Measurements from ENCODE around the gene MYCN. TPM values are rescaled to one million over a fixed set of nuclear protein-coding genes. Genes with fewer than 3 reads are reported as not detected.

MYCN gene
- total RNA-seq, 4 donors from 2014 or later = 0.57 to 3.8 (median 1.6) TPM

DNA sequence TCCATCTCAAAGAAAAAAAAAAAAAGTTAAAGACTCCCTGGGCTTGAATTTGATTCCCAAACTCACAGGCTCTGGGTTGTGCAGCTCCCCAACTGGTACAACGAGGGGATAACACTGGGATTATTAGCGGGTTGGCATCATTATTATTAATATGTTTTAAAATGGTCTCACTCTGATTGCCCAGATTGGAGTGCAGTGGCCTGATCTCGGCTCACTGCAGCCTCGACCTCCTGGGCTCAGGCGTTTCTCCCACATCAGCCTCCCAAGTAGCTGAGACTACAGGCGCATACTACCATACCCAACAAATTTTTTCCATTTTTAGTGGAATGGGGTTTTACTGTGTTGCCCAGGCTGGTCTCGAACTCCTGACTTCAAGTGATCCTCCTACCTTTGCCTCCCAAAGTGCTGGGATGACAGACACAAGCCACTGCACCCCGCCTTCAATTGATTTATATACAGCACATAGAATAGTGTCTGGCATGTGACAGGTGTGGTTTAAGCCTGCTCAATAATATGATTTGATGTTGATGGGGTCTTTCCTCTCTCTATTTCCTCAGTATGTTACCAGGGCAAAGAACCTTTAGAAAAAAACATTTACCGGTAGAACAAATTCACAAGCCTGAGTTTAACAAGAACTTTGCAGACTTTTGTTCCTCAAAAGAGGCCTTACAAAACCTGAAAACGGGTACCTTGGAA, 12.2 kb downstream of the MYCN start:
- H3K4me1 ChIP-seq = no peaks in the 10 kb centered on the region
- no peaks in the 10 kb centered on the region for H3K36me3 ChIP-seq
- H3K4me3 ChIP-seq = no peak overlapping the region
- peaks cover 9% of the 10 kb centered on the region for H3K27me3 ChIP-seq
- H3K27ac ChIP-seq = no peak overlapping the region
- no peak for DNase-seq (ENCODE audit: low spot score in 2 of 2)
- 91% methylated on average over 10 of the region's 10 CpGs for WGBS
- no peaks in the 10 kb centered on the region for H3K9me3 ChIP-seq
- no peak for TF ChIP-seq POLR2A (IDR thresholded peaks at IDR 0.05)

- no peak for DNase-seq (ENCODE audit: low spot score in 2 of 2)
- Histone ChIP-seq H3K4me1 (no peaks in the 10 kb centered on the region), H3K36me3 (no peaks in the 10 kb centered on the region), H3K27ac (no peak overlapping the region), H3K27me3 (peaks cover 9% of the 10 kb centered on the region), H3K4me3 (no peak overlapping the region), H3K9me3 (no peaks in the 10 kb centered on the region)
- 92% methylated on average over 6 of the region's 6 CpGs for WGBS
- TF ChIP-seq, protein P1, sequence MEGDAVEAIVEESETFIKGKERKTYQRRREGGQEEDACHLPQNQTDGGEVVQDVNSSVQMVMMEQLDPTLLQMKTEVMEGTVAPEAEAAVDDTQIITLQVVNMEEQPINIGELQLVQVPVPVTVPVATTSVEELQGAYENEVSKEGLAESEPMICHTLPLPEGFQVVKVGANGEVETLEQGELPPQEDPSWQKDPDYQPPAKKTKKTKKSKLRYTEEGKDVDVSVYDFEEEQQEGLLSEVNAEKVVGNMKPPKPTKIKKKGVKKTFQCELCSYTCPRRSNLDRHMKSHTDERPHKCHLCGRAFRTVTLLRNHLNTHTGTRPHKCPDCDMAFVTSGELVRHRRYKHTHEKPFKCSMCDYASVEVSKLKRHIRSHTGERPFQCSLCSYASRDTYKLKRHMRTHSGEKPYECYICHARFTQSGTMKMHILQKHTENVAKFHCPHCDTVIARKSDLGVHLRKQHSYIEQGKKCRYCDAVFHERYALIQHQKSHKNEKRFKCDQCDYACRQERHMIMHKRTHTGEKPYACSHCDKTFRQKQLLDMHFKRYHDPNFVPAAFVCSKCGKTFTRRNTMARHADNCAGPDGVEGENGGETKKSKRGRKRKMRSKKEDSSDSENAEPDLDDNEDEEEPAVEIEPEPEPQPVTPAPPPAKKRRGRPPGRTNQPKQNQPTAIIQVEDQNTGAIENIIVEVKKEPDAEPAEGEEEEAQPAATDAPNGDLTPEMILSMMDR (IDR thresholded peaks at IDR 0.05) = no peak
- TF ChIP-seq POLR2A (IDR thresholded peaks at IDR 0.05) (no peak), POLR2AphosphoS5 (IDR thresholded peaks at IDR 0.05) (no peak), EP300 (IDR thresholded peaks at IDR 0.05) (no peak)
Observed at GRCh38 chr2:15953147-15953630, 12.8 kb downstream of the MYCN start.

DNA sequence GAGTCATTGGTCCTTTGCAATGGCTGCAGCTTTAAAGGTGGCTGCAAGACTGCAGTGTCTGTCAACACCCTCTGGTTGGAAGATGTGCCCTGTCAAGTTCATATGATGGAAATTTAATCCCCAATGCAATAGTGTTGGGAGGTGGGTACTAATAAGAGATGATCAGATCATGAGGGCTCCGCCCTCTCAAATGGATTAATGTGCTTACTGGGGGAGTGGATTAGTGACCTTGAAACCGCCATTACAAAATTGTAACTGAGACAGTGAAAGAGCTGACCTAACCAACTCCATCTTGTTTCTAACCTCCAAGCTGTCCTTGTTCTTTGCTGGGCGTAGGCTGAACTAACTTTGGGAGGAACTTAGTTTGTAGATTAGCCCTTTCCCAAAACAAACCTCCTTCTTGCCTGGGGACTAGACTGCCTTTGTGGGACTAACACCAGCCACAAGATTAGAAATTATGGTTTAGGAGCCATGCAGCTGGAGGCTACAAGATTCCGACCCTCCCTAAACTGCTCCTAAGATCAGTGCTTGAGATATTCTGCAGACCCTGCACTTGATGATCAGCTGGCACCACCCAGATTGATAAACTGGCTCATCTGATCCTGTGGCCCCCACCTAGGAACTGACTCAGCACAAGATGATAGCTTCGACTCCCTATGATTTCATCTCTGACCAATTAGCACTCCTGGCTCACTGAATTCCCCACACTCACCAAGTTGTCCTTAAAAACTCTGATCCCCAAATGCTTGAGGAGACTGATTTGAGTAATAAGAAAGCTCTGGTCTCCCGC, 13.7 kb downstream of the MYCN start:
- DNase-seq (ENCODE audit: low spot score in 2 of 2) = no peak
- H3K4me1 ChIP-seq = no peaks in the 10 kb centered on the region
- no peak overlapping the region for H3K4me3 ChIP-seq
- H3K27ac ChIP-seq = no peak overlapping the region
- no peaks in the 10 kb centered on the region for H3K36me3 ChIP-seq
- peaks cover 9% of the 10 kb centered on the region for H3K27me3 ChIP-seq
- H3K9me3 ChIP-seq = no peaks in the 10 kb centered on the region
- 88% methylated on average over 6 of the region's 6 CpGs for WGBS
- no peak for TF ChIP-seq POLR2A (IDR thresholded peaks at IDR 0.05)
- TF ChIP-seq, protein P1 (IDR thresholded peaks at IDR 0.05) = no peak
- TF ChIP-seq POLR2AphosphoS5 (IDR thresholded peaks at IDR 0.05) = no peak

GRCh38 chr2:15954761-15955160, 14.4 kb downstream of the MYCN start:
- no peaks in the 10 kb centered on the region for H3K36me3 ChIP-seq
- H3K4me3 ChIP-seq = no peak overlapping the region
- peaks cover 9% of the 10 kb centered on the region for H3K27me3 ChIP-seq
- H3K9me3 ChIP-seq = no peaks in the 10 kb centered on the region
- no peak for DNase-seq (ENCODE audit: low spot score in 2 of 2)
- TF ChIP-seq POLR2A (IDR thresholded peaks at IDR 0.05) (no peak), POLR2AphosphoS5 (IDR thresholded peaks at IDR 0.05) (no peak), EP300 (IDR thresholded peaks at IDR 0.05) (no peak)
- TF ChIP-seq, protein P1 (IDR thresholded peaks at IDR 0.05) = no peak
- H3K27ac ChIP-seq = no peak overlapping the region
- no peaks in the 10 kb centered on the region for H3K4me1 ChIP-seq
- 96% methylated on average over 8 of the region's 8 CpGs for WGBS

DNA sequence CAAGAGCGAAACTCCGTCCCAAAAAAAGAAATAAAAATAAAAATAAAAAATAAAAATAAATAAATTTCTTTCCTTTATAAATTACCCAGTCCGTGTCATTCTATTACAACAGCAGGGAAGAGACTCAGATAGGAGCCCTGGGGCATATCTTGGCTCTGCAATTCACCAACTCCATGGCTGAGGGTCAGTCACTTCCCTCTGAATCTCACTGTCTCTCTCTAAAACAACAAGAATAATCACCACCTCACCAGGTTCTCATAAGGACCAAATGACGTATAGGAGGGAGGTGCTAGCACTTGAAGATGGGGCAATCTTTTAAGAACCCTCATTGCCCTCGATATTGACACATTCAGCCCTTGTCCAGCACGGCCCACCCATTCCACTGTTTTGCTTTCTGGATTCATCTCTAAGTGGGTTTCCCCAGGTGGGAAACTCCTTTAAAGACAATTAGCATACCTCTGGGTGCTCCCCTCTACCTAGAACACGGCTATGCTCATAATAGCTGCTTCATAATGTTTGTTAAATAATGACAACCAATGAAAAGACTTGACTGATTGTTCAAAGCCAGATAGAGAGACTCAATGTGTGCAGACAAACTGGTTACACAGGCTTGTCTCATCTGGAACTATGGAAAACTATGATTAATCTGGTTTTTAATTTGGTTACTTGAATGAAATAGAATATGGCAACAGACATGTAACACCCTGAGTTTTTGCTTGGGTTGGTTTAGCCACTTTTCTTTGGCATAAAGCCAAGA, 15.1 kb downstream of the MYCN start:
- H3K27me3 ChIP-seq = peaks cover 9% of the 10 kb centered on the region
- H3K4me1 ChIP-seq = no peaks in the 10 kb centered on the region
- no peak for DNase-seq (ENCODE audit: low spot score in 2 of 2)
- WGBS = 81% methylated on average over 7 of the region's 7 CpGs
- no peak overlapping the region for H3K4me3 ChIP-seq
- TF ChIP-seq EP300 (IDR thresholded peaks at IDR 0.05) (no peak), POLR2AphosphoS5 (IDR thresholded peaks at IDR 0.05) (no peak), POLR2A (IDR thresholded peaks at IDR 0.05) (no peak)
- TF ChIP-seq, protein P1 (IDR thresholded peaks at IDR 0.05) = no peak
- H3K27ac ChIP-seq = no peak overlapping the region
- no peaks in the 10 kb centered on the region for H3K36me3 ChIP-seq
- H3K9me3 ChIP-seq = no peaks in the 10 kb centered on the region
